Measurements from ENCODE around the gene SRPK3.
"Not testable (repeated sequence)": the region's sequence is repeated elsewhere in the genome, so short reads cannot be mapped to it uniquely, and the experiment has no call there.

SRPK3 gene

GRCh38 chrX:153740631-153741222 lies 40.1 kb upstream of the SRPK3 start:
- H3K9me3 ChIP-seq (ENCODE audit: low read length): no peaks in the 10 kb centered on the region

GRCh38 chrX:153741446-153741845 lies 39.4 kb upstream of the SRPK3 start:
- H3K4me3 ChIP-seq (ENCODE audit: low read length): no peak overlapping the region
- no peaks in the 10 kb centered on the region for H3K4me1 ChIP-seq (ENCODE audit: insufficient read depth, low read length)
- peaks cover 3% of the 10 kb centered on the region for H3K27me3 ChIP-seq (ENCODE audit: insufficient read depth, low read length)
- no peaks in the 10 kb centered on the region for H3K36me3 ChIP-seq (ENCODE audit: insufficient read depth, low read length)
- H3K9me3 ChIP-seq (ENCODE audit: low read length): no peaks in the 10 kb centered on the region
- H2AFZ ChIP-seq (ENCODE audit: low read depth, low read length): no peak overlapping the region

More at GRCh38 chrX:153740631-153741222, 40.1 kb upstream of the SRPK3 start:
- H3K4me3 ChIP-seq (ENCODE audit: low read length): no peak overlapping the region
- H3K36me3 ChIP-seq (ENCODE audit: insufficient read depth, low read length): no peaks in the 10 kb centered on the region
- H3K27me3 ChIP-seq (ENCODE audit: insufficient read depth, low read length): peaks cover 3% of the 10 kb centered on the region
- no peaks in the 10 kb centered on the region for H3K4me1 ChIP-seq (ENCODE audit: insufficient read depth, low read length)
- no peak overlapping the region for H2AFZ ChIP-seq (ENCODE audit: low read depth, low read length)

GRCh38 chrX:153742111-153742510 lies 38.7 kb upstream of the SRPK3 start:
- not testable (repeated sequence) for H3K27me3 ChIP-seq (ENCODE audit: insufficient read depth, low read length); H3K9me3 ChIP-seq (ENCODE audit: low read length); H3K36me3 ChIP-seq (ENCODE audit: insufficient read depth, low read length); H3K4me3 ChIP-seq (ENCODE audit: low read length); H2AFZ ChIP-seq (ENCODE audit: low read depth, low read length); H3K4me1 ChIP-seq (ENCODE audit: insufficient read depth, low read length)

- not testable (repeated sequence) for H3K36me3 ChIP-seq (ENCODE audit: insufficient read depth, low read length); H2AFZ ChIP-seq (ENCODE audit: low read depth, low read length); H3K4me3 ChIP-seq (ENCODE audit: low read length); H3K27me3 ChIP-seq (ENCODE audit: insufficient read depth, low read length); H3K9me3 ChIP-seq (ENCODE audit: low read length); H3K4me1 ChIP-seq (ENCODE audit: insufficient read depth, low read length)
Observed at GRCh38 chrX:153742796-153743467, 37.9 kb upstream of the SRPK3 start.

GRCh38 chrX:153743468-153744209 lies 37.2 kb upstream of the SRPK3 start:
- not testable (repeated sequence) for H3K27me3 ChIP-seq (ENCODE audit: insufficient read depth, low read length); H3K36me3 ChIP-seq (ENCODE audit: insufficient read depth, low read length); H2AFZ ChIP-seq (ENCODE audit: low read depth, low read length); H3K4me1 ChIP-seq (ENCODE audit: insufficient read depth, low read length); H3K4me3 ChIP-seq (ENCODE audit: low read length); H3K9me3 ChIP-seq (ENCODE audit: low read length)

DNA sequence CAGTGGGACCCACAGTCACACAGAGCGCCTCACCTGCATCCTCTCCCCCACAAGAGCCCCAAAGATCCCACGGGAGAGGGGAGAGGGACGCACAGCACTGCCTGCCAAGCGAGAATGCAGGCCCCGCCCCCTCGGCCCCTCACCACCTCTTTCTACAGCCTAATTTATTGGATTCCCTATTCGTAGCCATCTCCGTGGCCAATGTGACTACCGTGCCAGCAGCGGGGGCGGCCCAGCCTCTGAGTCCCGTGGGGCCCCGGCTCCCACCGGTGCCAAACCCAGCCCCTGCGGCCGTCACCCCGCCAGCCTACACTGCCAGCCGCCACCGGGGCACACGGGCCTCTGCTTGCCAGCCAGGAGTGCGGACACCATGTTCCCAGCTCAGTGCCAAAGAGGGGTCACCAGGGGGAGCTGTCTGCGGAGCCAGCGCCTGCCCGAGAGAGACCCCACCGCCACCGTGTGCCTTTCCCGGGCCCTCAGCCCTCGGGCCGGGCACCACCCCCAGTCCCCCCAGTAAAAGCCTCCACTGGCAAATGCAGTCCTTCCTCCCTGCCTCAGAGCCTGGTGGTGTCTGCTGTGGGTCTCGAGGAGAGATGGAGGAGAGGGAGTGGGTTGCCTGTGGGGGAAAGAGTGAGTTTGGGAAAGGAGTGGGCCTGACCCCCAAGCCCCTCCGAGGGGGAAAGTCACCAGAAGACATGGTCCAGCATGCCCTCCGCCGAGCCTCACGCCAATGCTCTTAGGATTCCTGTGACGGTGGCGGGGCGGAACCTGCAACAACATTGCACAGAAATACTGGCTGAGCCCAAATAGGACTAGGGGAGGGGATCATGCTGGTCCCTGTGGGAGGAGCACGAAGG lies 36.4 kb upstream of the SRPK3 start:
- no peaks in the 10 kb centered on the region for H3K4me1 ChIP-seq (ENCODE audit: insufficient read depth, low read length)
- H3K36me3 ChIP-seq (ENCODE audit: insufficient read depth, low read length): no peaks in the 10 kb centered on the region
- H3K27me3 ChIP-seq (ENCODE audit: insufficient read depth, low read length): peaks cover 3% of the 10 kb centered on the region
- H2AFZ ChIP-seq (ENCODE audit: low read depth, low read length): no peak overlapping the region
- no peaks in the 10 kb centered on the region for H3K9me3 ChIP-seq (ENCODE audit: low read length)
- no peak overlapping the region for H3K4me3 ChIP-seq (ENCODE audit: low read length)

DNA sequence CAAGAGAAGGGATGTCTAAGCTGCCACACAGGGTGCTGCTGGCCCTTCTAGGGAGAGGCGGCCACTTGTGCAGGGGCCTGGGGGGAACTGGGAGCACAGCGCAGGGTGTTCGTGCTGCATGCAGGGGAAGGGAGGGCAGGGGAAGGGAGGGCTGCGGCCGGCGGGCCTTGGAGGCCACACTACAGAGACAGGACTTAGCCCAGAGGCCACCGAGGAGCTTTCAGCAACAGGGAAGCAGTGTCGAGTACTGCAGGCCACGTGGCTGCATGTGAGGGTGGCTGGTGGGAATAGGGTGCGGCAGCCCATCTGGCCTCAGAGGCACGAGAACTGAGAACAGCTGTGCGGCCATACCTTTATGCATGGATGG lies 35.8 kb upstream of the SRPK3 start:
- H3K36me3 ChIP-seq (ENCODE audit: insufficient read depth, low read length); H3K9me3 ChIP-seq (ENCODE audit: low read length); H3K4me1 ChIP-seq (ENCODE audit: insufficient read depth, low read length); H2AFZ ChIP-seq (ENCODE audit: low read depth, low read length); H3K4me3 ChIP-seq (ENCODE audit: low read length); H3K27me3 ChIP-seq (ENCODE audit: insufficient read depth, low read length): not testable (repeated sequence)

- Histone ChIP-seq H2AFZ (ENCODE audit: low read depth, low read length) (no peak overlapping the region), H3K4me1 (ENCODE audit: insufficient read depth, low read length) (no peaks in the 10 kb centered on the region), H3K9me3 (ENCODE audit: low read length) (peaks cover 2% of the 10 kb centered on the region), H3K27me3 (ENCODE audit: insufficient read depth, low read length) (no peaks in the 10 kb centered on the region), H3K36me3 (ENCODE audit: insufficient read depth, low read length) (no peaks in the 10 kb centered on the region), H3K4me3 (ENCODE audit: low read length) (no peak overlapping the region)
Observed at GRCh38 chrX:153746359-153746758, 34.5 kb upstream of the SRPK3 start.

DNA sequence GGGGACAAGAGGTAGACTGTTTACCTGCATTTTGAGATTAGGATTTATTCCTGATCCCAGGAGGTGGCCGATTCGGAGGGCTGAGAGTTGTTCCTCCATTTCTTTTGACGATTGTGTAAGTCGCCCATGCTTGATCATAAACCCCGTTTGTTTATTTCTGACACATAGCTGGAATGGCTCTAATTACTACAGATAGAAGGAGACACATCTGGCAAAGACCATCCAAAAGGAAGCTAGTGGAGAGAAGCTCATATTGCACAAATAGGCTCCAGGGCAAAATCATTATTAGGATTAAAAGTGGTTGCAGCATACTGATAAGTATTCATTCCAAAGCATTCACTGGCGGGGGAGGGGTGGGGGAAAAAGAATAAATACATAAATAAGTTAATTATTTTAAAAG lies 33.9 kb upstream of the SRPK3 start:
- H3K4me1 ChIP-seq (ENCODE audit: insufficient read depth, low read length); H3K27me3 ChIP-seq (ENCODE audit: insufficient read depth, low read length); H2AFZ ChIP-seq (ENCODE audit: low read depth, low read length); H3K9me3 ChIP-seq (ENCODE audit: low read length); H3K4me3 ChIP-seq (ENCODE audit: low read length); H3K36me3 ChIP-seq (ENCODE audit: insufficient read depth, low read length): not testable (repeated sequence)

- H3K27me3 ChIP-seq (ENCODE audit: insufficient read depth, low read length); H2AFZ ChIP-seq (ENCODE audit: low read depth, low read length); H3K4me1 ChIP-seq (ENCODE audit: insufficient read depth, low read length); H3K36me3 ChIP-seq (ENCODE audit: insufficient read depth, low read length); H3K4me3 ChIP-seq (ENCODE audit: low read length); H3K9me3 ChIP-seq (ENCODE audit: low read length): not testable (repeated sequence)
Observed at GRCh38 chrX:153749017-153749416, 31.8 kb upstream of the SRPK3 start.

DNA sequence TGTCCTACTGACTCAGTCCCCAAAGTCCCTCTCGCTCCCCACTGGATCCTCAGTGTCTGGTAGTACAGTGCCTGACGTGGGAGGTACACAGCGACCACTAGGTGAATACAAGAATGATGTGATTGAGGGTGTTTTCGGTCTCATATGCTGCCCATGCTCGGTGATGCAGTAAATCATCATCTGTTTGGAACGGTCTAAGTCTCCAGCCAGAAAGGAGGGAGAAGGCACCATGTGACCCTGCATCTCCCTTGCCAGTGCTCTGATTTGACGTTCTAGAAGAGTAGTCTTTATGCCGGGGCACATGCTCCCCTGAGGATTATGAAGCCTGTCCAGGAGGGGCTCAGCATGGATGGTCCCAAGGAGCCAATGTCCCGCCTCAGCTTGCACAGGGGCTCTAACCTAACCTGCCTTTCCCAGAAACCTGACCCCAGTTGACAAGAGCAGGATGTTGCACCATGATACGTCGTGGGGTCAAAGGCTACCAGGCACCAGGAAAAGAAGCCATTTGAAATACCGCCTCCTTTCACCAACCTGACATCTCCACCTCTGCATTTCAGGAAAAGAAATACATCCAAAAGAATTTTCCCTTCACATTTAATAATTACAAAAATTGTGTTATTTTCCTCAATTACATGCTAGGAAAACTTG lies 30.6 kb upstream of the SRPK3 start:
- peaks cover 2% of the 10 kb centered on the region for H3K9me3 ChIP-seq (ENCODE audit: low read length)
- H3K27me3 ChIP-seq (ENCODE audit: insufficient read depth, low read length): no peaks in the 10 kb centered on the region
- no peaks in the 10 kb centered on the region for H3K36me3 ChIP-seq (ENCODE audit: insufficient read depth, low read length)
- H3K4me3 ChIP-seq (ENCODE audit: low read length): no peak overlapping the region
- no peaks in the 10 kb centered on the region for H3K4me1 ChIP-seq (ENCODE audit: insufficient read depth, low read length)
- no peak overlapping the region for H2AFZ ChIP-seq (ENCODE audit: low read depth, low read length)

DNA sequence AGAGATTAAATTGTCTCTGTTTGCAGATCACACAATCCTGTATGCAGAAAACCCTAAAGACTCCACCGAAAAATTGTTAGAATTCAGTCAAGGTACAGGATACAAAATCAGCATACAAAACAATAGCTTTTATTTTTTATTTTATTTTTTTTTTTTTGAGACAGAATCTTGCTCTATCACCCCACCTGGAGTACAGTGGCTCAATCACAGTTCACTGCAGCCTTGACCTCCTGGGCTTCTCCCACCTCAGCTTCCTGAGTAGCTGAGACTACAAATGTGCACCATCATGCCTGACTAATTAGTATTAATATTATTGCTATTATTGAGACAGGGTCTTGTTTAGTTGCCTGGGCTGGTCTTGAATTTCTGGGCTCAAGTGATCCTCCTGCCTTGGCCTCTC lies 25.7 kb upstream of the SRPK3 start:
- Histone ChIP-seq H3K36me3 (ENCODE audit: insufficient read depth, low read length) (no peaks in the 10 kb centered on the region), H3K9me3 (ENCODE audit: low read length) (peaks cover 4% of the 10 kb centered on the region), H3K4me1 (ENCODE audit: insufficient read depth, low read length) (no peaks in the 10 kb centered on the region), H2AFZ (ENCODE audit: low read depth, low read length) (no peak overlapping the region), H3K27me3 (ENCODE audit: insufficient read depth, low read length) (no peaks in the 10 kb centered on the region), H3K4me3 (ENCODE audit: low read length) (no peak overlapping the region)

- H3K36me3 ChIP-seq (ENCODE audit: insufficient read depth, low read length): no peaks in the 10 kb centered on the region
- H3K4me1 ChIP-seq (ENCODE audit: insufficient read depth, low read length): peaks cover 27% of the 10 kb centered on the region
- H3K27me3 ChIP-seq (ENCODE audit: insufficient read depth, low read length): no peaks in the 10 kb centered on the region
- no peak overlapping the region for H2AFZ ChIP-seq (ENCODE audit: low read depth, low read length)
- no peaks in the 10 kb centered on the region for H3K9me3 ChIP-seq (ENCODE audit: low read length)
- H3K4me3 ChIP-seq (ENCODE audit: low read length): no peak overlapping the region
Observed at GRCh38 chrX:153761863-153762262, 19.0 kb upstream of the SRPK3 start.

All from neuron (in vitro differentiated cells).